Lower lobe of right lung (tissue), 2 donors: ENCODE results near the gene MAP3K12. TPM values are rescaled to one million over a fixed set of nuclear protein-coding genes. Genes with fewer than 3 reads are reported as not detected.

Experiments used
- ATAC-seq, 2 donors: fragments of 200-7000 bp; cut with Tn5 transposase; one replicate each; pipeline ENCODE4 v1.9.1; 2020 to 2022; ENCODE audit warnings: mild to moderate bottlenecking in 2 of 2, moderate library complexity in 2 of 2
- DNase-seq: peaks from one replicate; pipeline ENCODE4 v3.0.0-alpha.2; 2020
- H3K27ac ChIP-seq: fragments of 200-600 bp; one replicate; pipeline ENCODE4 v1.8.0; 2022
- H3K27me3 ChIP-seq: fragments of 200-600 bp; one replicate; pipeline ENCODE4 v1.8.0; 2022; ENCODE audit warnings: low read depth
- H3K36me3 ChIP-seq: fragments of 200-600 bp; one replicate; pipeline ENCODE4 v1.8.0; 2022; ENCODE audit warnings: mild to moderate bottlenecking
- H3K4me1 ChIP-seq: fragments of 200-600 bp; one replicate; pipeline ENCODE4 v1.8.0; 2022
- H3K4me3 ChIP-seq: fragments of 200-600 bp; one replicate; pipeline ENCODE4 v1.8.0; 2022; ENCODE audit warnings: mild to moderate bottlenecking
- H3K9me3 ChIP-seq: fragments of 200-600 bp; one replicate; pipeline ENCODE4 v1.8.0; 2022
- CTCF ChIP-seq: fragments of 200-600 bp; IDR thresholded peaks from one replicate; pipeline ENCODE4 v1.8.0; 2022; ENCODE audit warnings: antibody characterized with exemption, mild to moderate bottlenecking
- intact Hi-C: fragments of 100-400 bp; cut with DNase I; formaldehyde crosslinking; loops from one replicate; pipeline ENCODE4 v1.11.0; 2022
- total RNA-seq: library from RNA; stranded (reverse); fragmentation: NEBNext Ultra II Directional; extraction: Animal tissue kit (Norgen Biotek cat#: 25700); gene quantifications from one replicate; pipeline ENCODE4 v1.2.1, GENCODE V29; 2021
- donor health status: DM: no; HTN: yes; CAD: no; lungs with severe emphysema.

The MAP3K12 gene
- total RNA-seq, 1 donor from 2014 or later: 17.5 TPM

GRCh38 chr12:53493610-53494391, 5.5 kb downstream of the MAP3K12 start:
- H3K4me3 ChIP-seq: peak overlapping the region; percentile 63
- no peaks in the 10 kb centered on the region for H3K27me3 ChIP-seq
- TF ChIP-seq CTCF: no peak
- intact Hi-C loops: no loop called here
- DNase-seq (peak; percentile 24), ATAC-seq (no peak)
- peak overlapping the region; percentile 86 for H3K27ac ChIP-seq
- no peaks in the 10 kb centered on the region for H3K9me3 ChIP-seq
- H3K36me3 ChIP-seq: no peaks in the 10 kb centered on the region
- peaks cover 54% of the 10 kb centered on the region for H3K4me1 ChIP-seq

- intact Hi-C loops: no loop called here
- H3K4me1 ChIP-seq: peaks cover 50% of the 10 kb centered on the region
- H3K9me3 ChIP-seq: no peaks in the 10 kb centered on the region
- TF ChIP-seq CTCF: no peak
- peak overlapping the region; percentile 63 for H3K4me3 ChIP-seq
- H3K36me3 ChIP-seq: no peaks in the 10 kb centered on the region
- DNase-seq: peak; percentile 96
- H3K27ac ChIP-seq: peak overlapping the region; percentile 86
- H3K27me3 ChIP-seq: no peaks in the 10 kb centered on the region
- peak; percentile 97 to 98 for ATAC-seq
Measured at GRCh38 chr12:53492830-53493609, 6.2 kb downstream of the MAP3K12 start.

DNA sequence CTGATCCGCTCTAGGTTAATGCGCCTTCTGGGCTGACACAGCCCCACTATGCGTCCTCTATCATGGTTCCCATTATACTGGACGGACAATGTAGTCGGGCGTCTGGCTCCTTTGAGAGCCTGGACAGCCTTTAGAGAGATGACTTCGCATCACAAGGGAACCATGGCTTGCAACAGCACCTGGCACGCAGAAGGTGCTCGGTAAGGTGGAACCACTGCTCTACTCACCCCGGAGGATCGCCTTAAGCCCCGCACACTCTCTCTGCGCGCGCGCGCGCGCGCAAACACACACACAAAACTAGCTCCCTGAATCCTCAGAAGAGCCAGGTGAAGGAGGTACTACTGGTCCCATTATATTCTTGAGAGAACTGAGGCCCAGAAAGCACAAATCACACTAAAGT, 7.1 kb downstream of the MAP3K12 start:
- DNase-seq: no peak
- H3K4me3 ChIP-seq: peak overlapping the region; percentile 63

DNA sequence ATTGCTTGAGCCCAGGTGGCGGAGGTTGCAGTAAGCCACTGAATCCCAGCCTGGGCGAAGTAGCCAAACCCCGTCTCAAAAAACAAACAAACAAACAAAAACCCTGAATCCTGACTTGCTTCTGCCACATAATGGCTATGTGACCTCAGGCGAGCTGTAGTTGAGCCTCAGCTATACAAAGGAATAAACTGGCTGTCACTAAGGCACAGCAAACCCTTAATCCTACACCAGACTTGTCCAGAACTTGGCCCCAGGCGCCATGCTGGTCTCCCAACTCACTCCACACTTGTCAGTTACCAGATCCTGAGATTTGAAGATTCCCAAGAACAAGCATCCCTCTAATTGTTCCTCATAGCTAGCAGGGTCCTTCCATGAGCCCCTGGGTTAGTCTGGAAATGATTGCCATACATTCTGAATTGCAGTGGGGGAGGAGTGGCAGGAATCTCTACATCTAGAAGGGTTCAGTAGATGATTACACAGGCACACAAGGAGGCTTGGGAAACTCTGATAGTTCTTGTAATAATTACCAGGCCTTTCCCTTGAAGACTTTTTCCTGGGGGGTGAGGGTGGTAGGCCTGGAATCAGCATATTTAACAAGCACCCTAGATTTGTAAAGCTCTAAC, 9.9 kb downstream of the MAP3K12 start:
- no peak for TF ChIP-seq CTCF
- intact Hi-C loops: no loop called here
- Histone ChIP-seq H3K27me3 (no peaks in the 10 kb centered on the region), H3K4me3 (no peak overlapping the region), H3K9me3 (no peaks in the 10 kb centered on the region), H3K4me1 (peaks cover 43% of the 10 kb centered on the region), H3K27ac (no peak overlapping the region), H3K36me3 (peaks cover 28% of the 10 kb centered on the region)
- ATAC-seq (no peak), DNase-seq (no peak)

More for the DNA sequence above, 7.1 kb downstream of the MAP3K12 start:
- intact Hi-C loops: no loop called here
- no peak for ATAC-seq
- Histone ChIP-seq H3K27ac (peak overlapping the region; percentile 86), H3K4me1 (peaks cover 57% of the 10 kb centered on the region), H3K9me3 (no peaks in the 10 kb centered on the region), H3K36me3 (peaks cover under 1% of the 10 kb centered on the region), H3K27me3 (no peaks in the 10 kb centered on the region)
- TF ChIP-seq CTCF: no peak

GRCh38 chr12:53486736-53487487, 12.3 kb downstream of the MAP3K12 start:
- H3K4me1 ChIP-seq: peaks cover 21% of the 10 kb centered on the region
- intact Hi-C loops: no loop called here
- TF ChIP-seq CTCF: no peak
- H3K4me3 ChIP-seq: no peak overlapping the region
- H3K36me3 ChIP-seq: peaks cover 51% of the 10 kb centered on the region
- H3K9me3 ChIP-seq: no peaks in the 10 kb centered on the region
- DNase-seq (no peak), ATAC-seq (no peak)
- no peaks in the 10 kb centered on the region for H3K27me3 ChIP-seq
- peak overlapping the region; percentile 9 for H3K27ac ChIP-seq
